ENCODE results near the gene NFIB.

Gene NFIB

GRCh38 chr9:14358523-14358922, 44.6 kb upstream of the NFIB start:
- Histone ChIP-seq H3F3A (ENCODE audit: low read depth) (no peaks in the 10 kb centered on the region), H3K4me2 (ENCODE audit: low read depth, low read length, poor library complexity, severe bottlenecking) (no peak overlapping the region), H3K79me2 (ENCODE audit: insufficient read depth, low read length) (no peaks in the 10 kb centered on the region), H3K9me3 (ENCODE audit: insufficient read depth, low read depth, low read length) (no peaks in the 10 kb centered on the region), H3K9ac (ENCODE audit: low read depth, low read length, poor library complexity, severe bottlenecking) (no peak overlapping the region), H4K20me1 (ENCODE audit: insufficient read depth, low read length, poor library complexity, severe bottlenecking) (no peaks in the 10 kb centered on the region), H2AFZ (ENCODE audit: low read length) (no peak overlapping the region), H3K27me3 (ENCODE audit: insufficient read depth, low read length, poor library complexity, severe bottlenecking) (no peaks in the 10 kb centered on the region), H3K9me2 (replicated peaks; ENCODE audit: low read depth, low read length) (no peaks in the 10 kb centered on the region), H3K36me3 (ENCODE audit: insufficient read depth, low read length) (no peaks in the 10 kb centered on the region), H3K4me3 (ENCODE audit: low read length, poor library complexity, severe bottlenecking) (no peak overlapping the region), H3K4me1 (ENCODE audit: insufficient read depth, low read length, poor library complexity, severe bottlenecking) (no peaks in the 10 kb centered on the region)
- no peak for TF ChIP-seq EZH2phosphoT487 (IDR thresholded peaks at IDR 0.05; ENCODE audit: borderline replicate concordance)
- no peak for TF ChIP-seq CTCF (conservative IDR thresholded peaks at IDR 0.05; ENCODE audit: low read length)

GRCh38 chr9:14356351-14357265, 42.7 kb upstream of the NFIB start:
- no peak overlapping the region for H3K4me2 ChIP-seq (ENCODE audit: low read depth, low read length, poor library complexity, severe bottlenecking)

GRCh38 chr9:14354201-14354600, 40.3 kb upstream of the NFIB start:
- TF ChIP-seq EZH2phosphoT487 (IDR thresholded peaks at IDR 0.05; ENCODE audit: borderline replicate concordance) (no peak), CTCF (conservative IDR thresholded peaks at IDR 0.05; ENCODE audit: low read length) (no peak)
- Histone ChIP-seq H3K9me2 (replicated peaks; ENCODE audit: low read depth, low read length) (no peaks in the 10 kb centered on the region), H3K4me1 (ENCODE audit: insufficient read depth, low read length, poor library complexity, severe bottlenecking) (no peaks in the 10 kb centered on the region), H2AFZ (ENCODE audit: low read length) (no peak overlapping the region), H3K36me3 (ENCODE audit: insufficient read depth, low read length) (no peaks in the 10 kb centered on the region), H3K9ac (ENCODE audit: low read depth, low read length, poor library complexity, severe bottlenecking) (no peak overlapping the region), H3K4me3 (ENCODE audit: low read length, poor library complexity, severe bottlenecking) (no peak overlapping the region), H3F3A (ENCODE audit: low read depth) (no peaks in the 10 kb centered on the region), H3K27me3 (ENCODE audit: insufficient read depth, low read length, poor library complexity, severe bottlenecking) (no peaks in the 10 kb centered on the region), H4K20me1 (ENCODE audit: insufficient read depth, low read length, poor library complexity, severe bottlenecking) (no peaks in the 10 kb centered on the region), H3K9me3 (ENCODE audit: insufficient read depth, low read depth, low read length) (no peaks in the 10 kb centered on the region), H3K4me2 (ENCODE audit: low read depth, low read length, poor library complexity, severe bottlenecking) (no peak overlapping the region), H3K79me2 (ENCODE audit: insufficient read depth, low read length) (no peaks in the 10 kb centered on the region)

More at GRCh38 chr9:14356351-14357265, 42.7 kb upstream of the NFIB start:
- H2AFZ ChIP-seq (ENCODE audit: low read length) = no peak overlapping the region
- no peaks in the 10 kb centered on the region for H3K9me3 ChIP-seq (ENCODE audit: insufficient read depth, low read depth, low read length)
- H3K9ac ChIP-seq (ENCODE audit: low read depth, low read length, poor library complexity, severe bottlenecking) = no peak overlapping the region
- H3F3A ChIP-seq (ENCODE audit: low read depth) = no peaks in the 10 kb centered on the region
- H4K20me1 ChIP-seq (ENCODE audit: insufficient read depth, low read length, poor library complexity, severe bottlenecking) = no peaks in the 10 kb centered on the region
- no peaks in the 10 kb centered on the region for H3K9me2 ChIP-seq (replicated peaks; ENCODE audit: low read depth, low read length)
- no peaks in the 10 kb centered on the region for H3K79me2 ChIP-seq (ENCODE audit: insufficient read depth, low read length)
- H3K4me1 ChIP-seq (ENCODE audit: insufficient read depth, low read length, poor library complexity, severe bottlenecking) = no peaks in the 10 kb centered on the region
- H3K4me3 ChIP-seq (ENCODE audit: low read length, poor library complexity, severe bottlenecking) = no peak overlapping the region
- no peaks in the 10 kb centered on the region for H3K36me3 ChIP-seq (ENCODE audit: insufficient read depth, low read length)
- TF ChIP-seq EZH2phosphoT487 (IDR thresholded peaks at IDR 0.05; ENCODE audit: borderline replicate concordance) (no peak), CTCF (conservative IDR thresholded peaks at IDR 0.05; ENCODE audit: low read length) (no peak)
- H3K27me3 ChIP-seq (ENCODE audit: insufficient read depth, low read length, poor library complexity, severe bottlenecking) = no peaks in the 10 kb centered on the region
